Measurements from ENCODE around the gene DBF4B.

Gene DBF4B

GRCh38 chr17:44778656-44779210 lies 70.3 kb downstream of the DBF4B start:
- H3K4me3 ChIP-seq (ENCODE audit: low read depth, low read length) = peak overlapping the region; percentile 49
- TF ChIP-seq CTCF (IDR thresholded peaks at IDR 0.05; ENCODE audit: borderline replicate concordance, insufficient read depth, low read depth, low read length) = no peak

- peak overlapping the region; percentile 49 for H3K4me3 ChIP-seq (ENCODE audit: low read depth, low read length)
- TF ChIP-seq CTCF (IDR thresholded peaks at IDR 0.05; ENCODE audit: borderline replicate concordance, insufficient read depth, low read depth, low read length) = peak; percentile 90
Observed at GRCh38 chr17:44779211-44780025, 71.0 kb downstream of the DBF4B start.

- H3K4me3 ChIP-seq (ENCODE audit: low read depth, low read length) = no peak overlapping the region
- TF ChIP-seq CTCF (IDR thresholded peaks at IDR 0.05; ENCODE audit: borderline replicate concordance, insufficient read depth, low read depth, low read length) = no peak
Observed at GRCh38 chr17:44780161-44780560, 71.7 kb downstream of the DBF4B start.

GRCh38 chr17:44780845-44781480 lies 72.5 kb downstream of the DBF4B start:
- no peak for TF ChIP-seq CTCF (IDR thresholded peaks at IDR 0.05; ENCODE audit: borderline replicate concordance, insufficient read depth, low read depth, low read length)
- H3K4me3 ChIP-seq (ENCODE audit: low read depth, low read length) = no peak overlapping the region

- no peak overlapping the region for H3K4me3 ChIP-seq (ENCODE audit: low read depth, low read length)
- TF ChIP-seq CTCF (IDR thresholded peaks at IDR 0.05; ENCODE audit: borderline replicate concordance, insufficient read depth, low read depth, low read length) = no peak
Observed at GRCh38 chr17:44781551-44782325, 73.3 kb downstream of the DBF4B start.

- no peak for TF ChIP-seq CTCF (IDR thresholded peaks at IDR 0.05; ENCODE audit: borderline replicate concordance, insufficient read depth, low read depth, low read length)
- H3K4me3 ChIP-seq (ENCODE audit: low read depth, low read length) = no peak overlapping the region
Observed at GRCh38 chr17:44782326-44782850, 73.9 kb downstream of the DBF4B start.
